HAP-1 (cell line): ENCODE measurements around the gene CACNG5.
A peak's percentile ranks its signal among the peaks of the same experiment; 100 is the strongest.

ENCODE experiments used
- DNase-seq, 2 experiments: peaks; one replicate each; pipeline ENCODE4 v3.0.0-alpha.2; 2016 to 2020; ENCODE audit warnings: low spot score in 2 of 2
- H3K27me3 ChIP-seq: fragments of 250-450 bp; sonication (Bioruptor Pico); 2 replicates; pipeline ENCODE4 v1.5.1; 2020; ENCODE audit warnings: low read depth, mild to moderate bottlenecking, moderate library complexity
- H3K36me3 ChIP-seq: fragments of 250-450 bp; sonication (Bioruptor Pico); replicated peaks from 2 replicates; pipeline ENCODE4 v1.5.1; 2020; ENCODE audit warnings: mild to moderate bottlenecking
- H3K4me1 ChIP-seq: fragments of 250-450 bp; sonication (Bioruptor Pico); 2 replicates; pipeline ENCODE4 v1.5.1; 2020; ENCODE audit warnings: mild to moderate bottlenecking
- H3K4me3 ChIP-seq: fragments of 250-450 bp; sonication (Bioruptor Pico); 2 replicates; pipeline ENCODE4 v1.5.1; 2020; ENCODE audit warnings: mild to moderate bottlenecking, moderate library complexity
- H3K9me3 ChIP-seq: fragments of 250-450 bp; sonication (Bioruptor Pico); 2 replicates; pipeline ENCODE4 v1.5.1; 2020; ENCODE audit warnings: mild to moderate bottlenecking, moderate library complexity
- in situ Hi-C: fragments of 300-500 bp; cut with MboI; formaldehyde crosslinking; loops from 3 replicates; pipeline ENCODE4 v1.14.3; 2020; ENCODE audit warnings: low sequenced_read_pairs, inconsistent platforms, mixed read lengths

Gene CACNG5

GRCh38 chr17:66910651-66911285 lies 75.9 kb downstream of the CACNG5 start:
- no peaks in the 10 kb centered on the region for H3K36me3 ChIP-seq
- H3K9me3 ChIP-seq = no peaks in the 10 kb centered on the region
- peaks cover 17% of the 10 kb centered on the region for H3K4me1 ChIP-seq
- no peak overlapping the region for H3K4me3 ChIP-seq
- in situ Hi-C loops = no loop called here
- H3K27me3 ChIP-seq = no peaks in the 10 kb centered on the region; the same call in 1 of the 2 replicates
- DNase-seq = no peak

- DNase-seq = no peak
- in situ Hi-C loops = no loop called here
- Histone ChIP-seq H3K4me1 (peaks cover 5% of the 10 kb centered on the region), H3K36me3 (no peaks in the 10 kb centered on the region), H3K27me3 (no peaks in the 10 kb centered on the region; the same call in 1 of the 2 replicates), H3K4me3 (no peak overlapping the region), H3K9me3 (no peaks in the 10 kb centered on the region)
These were observed 80.3 kb downstream of the CACNG5 start for GRCh38 chr17:66915204-66915611.

- H3K36me3 ChIP-seq = no peaks in the 10 kb centered on the region
- H3K4me3 ChIP-seq = no peak overlapping the region
- no peaks in the 10 kb centered on the region; the same call in 1 of the 2 replicates for H3K27me3 ChIP-seq
- in situ Hi-C loops = no loop called here
- no peaks in the 10 kb centered on the region for H3K9me3 ChIP-seq
- DNase-seq = no peak
- no peaks in the 10 kb centered on the region for H3K4me1 ChIP-seq
These were observed 80.9 kb downstream of the CACNG5 start for GRCh38 chr17:66915792-66916191.

GRCh38 chr17:66916946-66917345 lies 82.0 kb downstream of the CACNG5 start:
- no peak for DNase-seq

GRCh38 chr17:66918896-66919295 lies 84.0 kb downstream of the CACNG5 start:
- DNase-seq = no peak
- Histone ChIP-seq H3K9me3 (no peaks in the 10 kb centered on the region), H3K4me1 (no peaks in the 10 kb centered on the region), H3K36me3 (no peaks in the 10 kb centered on the region), H3K27me3 (no peaks in the 10 kb centered on the region; the same call in 1 of the 2 replicates), H3K4me3 (no peak overlapping the region)
- in situ Hi-C loops = no loop called here

More at GRCh38 chr17:66916946-66917345, 82.0 kb downstream of the CACNG5 start:
- Histone ChIP-seq H3K9me3 (no peaks in the 10 kb centered on the region), H3K4me3 (no peak overlapping the region), H3K36me3 (no peaks in the 10 kb centered on the region), H3K4me1 (no peaks in the 10 kb centered on the region), H3K27me3 (no peaks in the 10 kb centered on the region; the same call in 1 of the 2 replicates)
- in situ Hi-C loops = no loop called here

GRCh38 chr17:66920435-66920834 lies 85.5 kb downstream of the CACNG5 start:
- no peaks in the 10 kb centered on the region for H3K27me3 ChIP-seq
- no peak for DNase-seq
- H3K9me3 ChIP-seq = no peaks in the 10 kb centered on the region
- no peaks in the 10 kb centered on the region for H3K36me3 ChIP-seq
- H3K4me3 ChIP-seq = no peak overlapping the region
- H3K4me1 ChIP-seq = no peaks in the 10 kb centered on the region
- in situ Hi-C loops = no loop called here

- no peaks in the 10 kb centered on the region for H3K4me1 ChIP-seq
- in situ Hi-C loops = no loop called here
- H3K36me3 ChIP-seq = no peaks in the 10 kb centered on the region
- DNase-seq = no peak
- no peaks in the 10 kb centered on the region for H3K9me3 ChIP-seq
- no peak overlapping the region for H3K4me3 ChIP-seq
- H3K27me3 ChIP-seq = no peaks in the 10 kb centered on the region
These were observed 86.0 kb downstream of the CACNG5 start for GRCh38 chr17:66920950-66921349.

GRCh38 chr17:66923886-66924285 lies 89.0 kb downstream of the CACNG5 start:
- H3K27me3 ChIP-seq = no peaks in the 10 kb centered on the region; the same call in 1 of the 2 replicates
- in situ Hi-C loops = no loop called here
- no peaks in the 10 kb centered on the region for H3K4me1 ChIP-seq
- H3K4me3 ChIP-seq = no peak overlapping the region
- no peaks in the 10 kb centered on the region for H3K36me3 ChIP-seq
- DNase-seq = no peak
- H3K9me3 ChIP-seq = no peaks in the 10 kb centered on the region

GRCh38 chr17:66925811-66926500 lies 91.0 kb downstream of the CACNG5 start:
- in situ Hi-C loops = no loop called here
- Histone ChIP-seq H3K4me1 (no peaks in the 10 kb centered on the region), H3K4me3 (no peak overlapping the region), H3K36me3 (no peaks in the 10 kb centered on the region), H3K27me3 (no peaks in the 10 kb centered on the region; the same call in 1 of the 2 replicates), H3K9me3 (no peaks in the 10 kb centered on the region)
- DNase-seq = no peak

GRCh38 chr17:66928949-66929348 lies 94.0 kb downstream of the CACNG5 start:
- DNase-seq = no peak
- Histone ChIP-seq H3K36me3 (no peaks in the 10 kb centered on the region), H3K27me3 (no peaks in the 10 kb centered on the region; the same call in 1 of the 2 replicates), H3K9me3 (no peaks in the 10 kb centered on the region), H3K4me3 (no peak overlapping the region), H3K4me1 (no peaks in the 10 kb centered on the region)
- in situ Hi-C loops = no loop called here

GRCh38 chr17:66929591-66929990 lies 94.7 kb downstream of the CACNG5 start:
- H3K27me3 ChIP-seq = no peaks in the 10 kb centered on the region; the same call in 1 of the 2 replicates
- in situ Hi-C loops = no loop called here
- no peaks in the 10 kb centered on the region for H3K4me1 ChIP-seq
- no peak for DNase-seq
- H3K4me3 ChIP-seq = no peak overlapping the region
- no peaks in the 10 kb centered on the region for H3K9me3 ChIP-seq
- H3K36me3 ChIP-seq = no peaks in the 10 kb centered on the region

- DNase-seq = peak; percentile 8 to 39
- Histone ChIP-seq H3K9me3 (no peaks in the 10 kb centered on the region), H3K27me3 (no peaks in the 10 kb centered on the region; the same call in 1 of the 2 replicates), H3K4me3 (no peak overlapping the region), H3K4me1 (no peaks in the 10 kb centered on the region), H3K36me3 (no peaks in the 10 kb centered on the region)
- in situ Hi-C loops = no loop called here
These were observed 96.0 kb downstream of the CACNG5 start for GRCh38 chr17:66930933-66931332.

GRCh38 chr17:66932311-66932710 lies 97.4 kb downstream of the CACNG5 start:
- H3K4me1 ChIP-seq = no peaks in the 10 kb centered on the region
- DNase-seq = no peak
- H3K4me3 ChIP-seq = no peak overlapping the region
- H3K36me3 ChIP-seq = no peaks in the 10 kb centered on the region
- H3K9me3 ChIP-seq = no peaks in the 10 kb centered on the region
- 0 out of 2 replicates have a peak, but pooled peaks cover 4% of the 10 kb centered on the region for H3K27me3 ChIP-seq
- in situ Hi-C loops = no loop called here

- no peaks in the 10 kb centered on the region for H3K36me3 ChIP-seq
- H3K4me1 ChIP-seq = no peaks in the 10 kb centered on the region
- H3K27me3 ChIP-seq = 0 out of 2 replicates have a peak, but pooled peaks cover 4% of the 10 kb centered on the region
- in situ Hi-C loops = no loop called here
- no peaks in the 10 kb centered on the region for H3K9me3 ChIP-seq
- no peak overlapping the region for H3K4me3 ChIP-seq
- DNase-seq = no peak
These were observed 99.1 kb downstream of the CACNG5 start for GRCh38 chr17:66934040-66934439.
